Keratinocyte (primary cell): ENCODE measurements around the gene NDUFA13. TPM values are rescaled to one million over a fixed set of nuclear protein-coding genes. Genes with fewer than 3 reads are reported as not detected.

Source experiments
- DNase-seq: peaks from one replicate; pipeline ENCODE4 v3.0.0-alpha.2; 2011; ENCODE audit warnings: low read depth, missing footprints, low spot score
- FAIRE-seq: peaks from 2 replicates; lab custom pipeline; 2011; peaks lifted over from hg19 to GRCh38; lab: Jason Lieb, UNC
- H2AFZ ChIP-seq: 2 replicates; pipeline ENCODE4 v1.6.0; 2012; ENCODE audit warnings: low read length, control low read depth, inconsistent platforms; ENCODE audit not compliant: control insufficient read depth
- H3K27ac ChIP-seq: 2 replicates; pipeline ENCODE4 v1.5.1; 2011; ENCODE audit warnings: low read length; ENCODE audit not compliant: control insufficient read depth, insufficient read depth
- H3K27me3 ChIP-seq: 3 replicates; pipeline ENCODE4 v1.6.0; 2011; ENCODE audit warnings: low read length; ENCODE audit not compliant: control insufficient read depth, insufficient read depth; ENCODE audit errors: extremely low read depth
- H3K36me3 ChIP-seq, 2 experiments: 2 replicates in 1 of 2; 3 replicates in 1 of 2; pipeline ENCODE4 v1.5.1; 2011; ENCODE audit warnings: low read length in 2 of 2, mild to moderate bottlenecking in 1 of 2; ENCODE audit not compliant: control insufficient read depth in 2 of 2, insufficient read depth in 2 of 2; ENCODE audit errors: extremely low read depth in 1 of 2
- H3K4me1 ChIP-seq: 3 replicates; pipeline ENCODE4 v1.5.1; 2011; ENCODE audit warnings: low read length; ENCODE audit not compliant: control insufficient read depth, insufficient read depth; ENCODE audit errors: extremely low read depth
- H3K4me2 ChIP-seq: 3 replicates; pipeline ENCODE4 v1.6.0; 2011; ENCODE audit warnings: low read depth, low read length; ENCODE audit not compliant: control insufficient read depth, insufficient read depth; ENCODE audit errors: extremely low read depth
- H3K4me3 ChIP-seq, 3 experiments: fragments of 200-600 bp in 1 of 3; sonication (generic) in 1 of 3; 2 replicates in 2 of 3; 3 replicates in 1 of 3; pipeline ENCODE4 v1.5.1; 2011 to 2016; ENCODE audit warnings: low read length in 3 of 3, mild to moderate bottlenecking in 3 of 3, control low read depth in 2 of 3, inconsistent platforms in 1 of 3, low read depth in 1 of 3, mixed read lengths in 1 of 3, mixed run types in 1 of 3, moderate library complexity in 1 of 3; ENCODE audit not compliant: control insufficient read depth in 2 of 3, insufficient read depth in 2 of 3; ENCODE audit errors: extremely low read depth in 1 of 3
- H3K79me2 ChIP-seq: 2 replicates; pipeline ENCODE4 v1.6.0; 2012; ENCODE audit warnings: low read length; ENCODE audit not compliant: control insufficient read depth, insufficient read depth
- H3K9ac ChIP-seq: 3 replicates; pipeline ENCODE4 v1.6.0; 2011; ENCODE audit warnings: low read length; ENCODE audit not compliant: control insufficient read depth, insufficient read depth; ENCODE audit errors: extremely low read depth
- H3K9me1 ChIP-seq: 3 replicates; pipeline ENCODE4 v1.6.0; 2011; ENCODE audit warnings: low read length; ENCODE audit not compliant: control insufficient read depth, insufficient read depth; ENCODE audit errors: extremely low read depth
- H3K9me3 ChIP-seq: 2 replicates; pipeline ENCODE4 v1.5.1; 2012; ENCODE audit warnings: low read depth, low read length; ENCODE audit not compliant: control insufficient read depth
- H4K20me1 ChIP-seq: 3 replicates; pipeline ENCODE4 v1.6.0; 2011; ENCODE audit warnings: low read length; ENCODE audit not compliant: control insufficient read depth, insufficient read depth; ENCODE audit errors: extremely low read depth
- EZH2 ChIP-seq: IDR thresholded peaks from one replicate; pipeline ENCODE4 v1.6.1; 2012; ENCODE audit warnings: inconsistent platforms, mild to moderate bottlenecking, low read length, moderate library complexity
- dilution Hi-C: fragments of 300-500 bp; cut with MboI; formaldehyde crosslinking; loops from one replicate; pipeline ENCODE4 v1.7.0; 2020; ENCODE audit warnings: low sequenced_read_pairs; ENCODE audit not compliant: extremely low pct_ligation_motif_present
- polyA plus RNA-seq, 5 experiments: library from polyadenylated mRNA; depleted of rRNA in 3 of 5; stranded (reverse) in 3 of 5; stranded (forward) in 1 of 5; unstranded in 1 of 5; fragments of >200 nt; gene quantifications; 1 replicate in 1 of 5; 2 replicates in 3 of 5; 3 replicates in 1 of 5; pipeline versions ENCODE4 v1.2.1 to v1.2.3, GENCODE V29; 2011 to 2012; ENCODE audit warnings: missing spikeins in 2 of 5, low read depth in 1 of 5, low replicate concordance in 1 of 5
- TF ChIP-seq, protein P1 (sequence below), 3 experiments: IDR thresholded peaks in 1 of 3; conservative IDR thresholded peaks in 1 of 3; optimal IDR thresholded peaks in 1 of 3; 2 replicates in 2 of 3; 3 replicates in 1 of 3; pipeline versions ENCODE3 to v1.5.1; 2011; ENCODE audit warnings: low read length in 3 of 3, mild to moderate bottlenecking in 3 of 3, moderate library complexity in 2 of 3, control low read depth in 1 of 3, inconsistent platforms in 1 of 3; ENCODE audit not compliant: insufficient read depth in 2 of 3; ENCODE audit errors: extremely low read depth in 1 of 3

Gene NDUFA13
- polyA plus RNA-seq, 1 donor (not counting 4 experiments of a cell fraction or from before 2014, with no cell fraction given), result 343 TPM

GRCh38 chr19:19544954-19545591 lies 29.0 kb downstream of the NDUFA13 start:
- Histone ChIP-seq H2AFZ (no peak overlapping the region), H3K79me2 (no peaks in the 10 kb centered on the region), H3K9ac (no peak overlapping the region), H3K4me3 (no peak overlapping the region), H3K36me3 (no peaks in the 10 kb centered on the region), H3K27ac (no peak overlapping the region), H3K9me3 (no peaks in the 10 kb centered on the region), H3K27me3 (peaks cover 35% of the 10 kb centered on the region), H3K9me1 (no peaks in the 10 kb centered on the region), H4K20me1 (no peaks in the 10 kb centered on the region), H3K4me1 (no peaks in the 10 kb centered on the region), H3K4me2 (no peak overlapping the region)
- DNase-seq (no peak), FAIRE-seq (no peak)
- no peak for TF ChIP-seq EZH2
- TF ChIP-seq, protein P1, sequence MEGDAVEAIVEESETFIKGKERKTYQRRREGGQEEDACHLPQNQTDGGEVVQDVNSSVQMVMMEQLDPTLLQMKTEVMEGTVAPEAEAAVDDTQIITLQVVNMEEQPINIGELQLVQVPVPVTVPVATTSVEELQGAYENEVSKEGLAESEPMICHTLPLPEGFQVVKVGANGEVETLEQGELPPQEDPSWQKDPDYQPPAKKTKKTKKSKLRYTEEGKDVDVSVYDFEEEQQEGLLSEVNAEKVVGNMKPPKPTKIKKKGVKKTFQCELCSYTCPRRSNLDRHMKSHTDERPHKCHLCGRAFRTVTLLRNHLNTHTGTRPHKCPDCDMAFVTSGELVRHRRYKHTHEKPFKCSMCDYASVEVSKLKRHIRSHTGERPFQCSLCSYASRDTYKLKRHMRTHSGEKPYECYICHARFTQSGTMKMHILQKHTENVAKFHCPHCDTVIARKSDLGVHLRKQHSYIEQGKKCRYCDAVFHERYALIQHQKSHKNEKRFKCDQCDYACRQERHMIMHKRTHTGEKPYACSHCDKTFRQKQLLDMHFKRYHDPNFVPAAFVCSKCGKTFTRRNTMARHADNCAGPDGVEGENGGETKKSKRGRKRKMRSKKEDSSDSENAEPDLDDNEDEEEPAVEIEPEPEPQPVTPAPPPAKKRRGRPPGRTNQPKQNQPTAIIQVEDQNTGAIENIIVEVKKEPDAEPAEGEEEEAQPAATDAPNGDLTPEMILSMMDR (optimal IDR thresholded peaks at IDR 0.05 in 1 of 3, IDR thresholded peaks at IDR 0.05 in 1 of 3, conservative IDR thresholded peaks at IDR 0.05 in 1 of 3; ENCODE audit: extremely low read depth in 1 of 3, insufficient read depth in 2 of 3, low read length in 3 of 3), result no peak
- dilution Hi-C loops, result no loop called here

GRCh38 chr19:19545707-19546106 lies 29.7 kb downstream of the NDUFA13 start:
- Histone ChIP-seq H3K79me2 (no peaks in the 10 kb centered on the region), H3K9me1 (no peaks in the 10 kb centered on the region), H2AFZ (no peak overlapping the region), H3K36me3 (no peaks in the 10 kb centered on the region), H3K27ac (no peak overlapping the region), H4K20me1 (no peaks in the 10 kb centered on the region), H3K4me1 (no peaks in the 10 kb centered on the region), H3K27me3 (peaks cover 32% of the 10 kb centered on the region), H3K4me2 (no peak overlapping the region), H3K9me3 (no peaks in the 10 kb centered on the region), H3K9ac (no peak overlapping the region), H3K4me3 (no peak overlapping the region)
- DNase-seq (no peak), FAIRE-seq (no peak)
- dilution Hi-C loops, result no loop called here
- TF ChIP-seq, protein P1 (optimal IDR thresholded peaks at IDR 0.05 in 1 of 3, IDR thresholded peaks at IDR 0.05 in 1 of 3, conservative IDR thresholded peaks at IDR 0.05 in 1 of 3; ENCODE audit: extremely low read depth in 1 of 3, insufficient read depth in 2 of 3, low read length in 3 of 3), result no peak
- no peak for TF ChIP-seq EZH2
